Measurements from ENCODE around the gene MIX23. TPM values are rescaled to one million over a fixed set of nuclear protein-coding genes. Genes with fewer than 3 reads are reported as not detected.

MIX23 gene
- polyA plus RNA-seq, 1 of the 3 experiments (the other 2 are of a cell fraction), result 11.2 TPM

- POLR2A ChIA-PET, result no interaction called here
- Histone ChIP-seq H3K9me2 (no peaks in the 10 kb centered on the region), H3K36me3 (replicated peaks in 1 of 2; ENCODE audit: control insufficient read depth in 1 of 2, insufficient read depth in 2 of 2, low read length in 1 of 2) (peaks cover 32 to 49% of the 10 kb centered on the region in 2 experiments), H3K9me3 (no peaks in the 10 kb centered on the region), H4K20me1 (ENCODE audit: insufficient read depth) (no peaks in the 10 kb centered on the region), H3K79me2 (ENCODE audit: insufficient read depth) (peaks cover 12% of the 10 kb centered on the region; the same call in 1 of the 2 replicates), H3K27me3 (ENCODE audit: insufficient read depth) (no peaks in the 10 kb centered on the region), H3K9ac (no peak overlapping the region), H3F3A (replicated peaks; ENCODE audit: insufficient read depth) (peaks cover 12% of the 10 kb centered on the region), H2AFZ (ENCODE audit: low read depth) (no peak overlapping the region), H3K4me3 (ENCODE audit: low read depth in 2 of 2, low read length in 1 of 2) (no peak overlapping the region), H3K4me1 (ENCODE audit: control insufficient read depth in 1 of 2, insufficient read depth in 2 of 2, low read depth in 1 of 2, low read length in 1 of 2) (no peaks in the 10 kb centered on the region), H3K27ac (ENCODE audit: low read depth in 2 of 2, low read length in 1 of 2) (no peak overlapping the region), H3K4me2 (no peak overlapping the region)
- no peak for DNase-seq
- TF ChIP-seq TCF12 (IDR thresholded peaks at IDR 0.05) (no peak), FOXM1 (IDR thresholded peaks at IDR 0.05; ENCODE audit: low read depth) (no peak), YY1 (IDR thresholded peaks at IDR 0.05; ENCODE audit: low read depth) (no peak), RXRA (IDR thresholded peaks at IDR 0.05; ENCODE audit: borderline replicate concordance, low read depth) (no peak), TAF1 (IDR thresholded peaks at IDR 0.05; ENCODE audit: borderline replicate concordance, low read depth, low read length) (no peak), GATA2 (CRISPR knock-in tag; IDR thresholded peaks at IDR 0.05) (no peak), ZBTB33 (IDR thresholded peaks at IDR 0.05; ENCODE audit: borderline replicate concordance, low read depth) (no peak), USF2 (IDR thresholded peaks at IDR 0.05; ENCODE audit: borderline replicate concordance, low read depth, low read length) (no peak), USF1 (IDR thresholded peaks at IDR 0.05; ENCODE audit: borderline replicate concordance, low read depth) (no peak), RFX5 (IDR thresholded peaks at IDR 0.05; ENCODE audit: low read length) (no peak), NFIC (IDR thresholded peaks at IDR 0.05; ENCODE audit: borderline replicate concordance) (no peak), EP300 (IDR thresholded peaks at IDR 0.05; ENCODE audit: borderline replicate concordance in 1 of 2, low read depth in 1 of 2, low read length in 1 of 2) (no peak)
- CTCF ChIA-PET, result interaction anchor here (0.7 to 1.6 kb wide), 2 partner anchors 15 to 102 kb away, joined by 3 to 11 read pairs; no protein-coding TSS in a partner anchor
- 100% methylated on average over 1 of the region's 1 CpG for WGBS (ENCODE audit: low lambda C conversion rate)
Observed at GRCh38 chr3:122407946-122408345, 24.9 kb upstream of the MIX23 start.

- Histone ChIP-seq H3K9me2 (no peaks in the 10 kb centered on the region), H3K36me3 (replicated peaks in 1 of 2; ENCODE audit: control insufficient read depth in 1 of 2, insufficient read depth in 2 of 2, low read length in 1 of 2) (peaks cover 29 to 46% of the 10 kb centered on the region in 2 experiments), H2AFZ (ENCODE audit: low read depth) (no peak overlapping the region), H3K27me3 (ENCODE audit: insufficient read depth) (no peaks in the 10 kb centered on the region), H3K4me2 (no peak overlapping the region), H3K9me3 (no peaks in the 10 kb centered on the region), H3K79me2 (ENCODE audit: insufficient read depth) (no peaks in the 10 kb centered on the region), H3K9ac (no peak overlapping the region), H3K27ac (ENCODE audit: low read depth in 2 of 2, low read length in 1 of 2) (no peak overlapping the region), H3K4me3 (ENCODE audit: low read depth in 2 of 2, low read length in 1 of 2) (no peak overlapping the region), H3K4me1 (ENCODE audit: control insufficient read depth in 1 of 2, insufficient read depth in 2 of 2, low read depth in 1 of 2, low read length in 1 of 2) (no peaks in the 10 kb centered on the region), H3F3A (replicated peaks; ENCODE audit: insufficient read depth) (peaks cover 17% of the 10 kb centered on the region), H4K20me1 (ENCODE audit: insufficient read depth) (no peaks in the 10 kb centered on the region)
- WGBS (ENCODE audit: low lambda C conversion rate), result 88% methylated on average over 2 of the region's 4 CpGs
- ChIA-PET CTCF (interaction anchor here (0.7 to 0.9 kb wide), 2 partner anchors 13 to 1083 kb away, joined by 3 to 4 read pairs; no protein-coding TSS in a partner anchor), POLR2A (no interaction called here)
- TF ChIP-seq IRF3 (IDR thresholded peaks at IDR 0.05; ENCODE audit: low read depth, low read length) (no peak), GATA2 (CRISPR knock-in tag; IDR thresholded peaks at IDR 0.05) (no peak), TEAD4 (IDR thresholded peaks at IDR 0.05; ENCODE audit: borderline replicate concordance, insufficient read depth) (no peak), EZH2phosphoT487 (IDR thresholded peaks at IDR 0.05; ENCODE audit: borderline replicate concordance, low read depth) (no peak), SMC3 (IDR thresholded peaks at IDR 0.05; ENCODE audit: low read depth, low read length) (no peak), MEF2A (IDR thresholded peaks at IDR 0.05; ENCODE audit: borderline replicate concordance, low read depth) (no peak), PBX3 (IDR thresholded peaks at IDR 0.05) (no peak), RAD21 (IDR thresholded peaks at IDR 0.05; ENCODE audit: low read length) (no peak), FOXJ3 (CRISPR knock-in tag; IDR thresholded peaks at IDR 0.05) (no peak)
- DNase-seq, result no peak
Observed at GRCh38 chr3:122406198-122406597, 23.2 kb upstream of the MIX23 start.

All from SK-N-SH (cell line).